Measurements from ENCODE around the gene FNDC3B. TPM values are rescaled to one million over a fixed set of nuclear protein-coding genes. Genes with fewer than 3 reads are reported as not detected.

Gene FNDC3B
- total and polyA plus RNA-seq, 5 donors from 2014 or later: 6.8 to 31.8 (median 11.7) TPM

DNA sequence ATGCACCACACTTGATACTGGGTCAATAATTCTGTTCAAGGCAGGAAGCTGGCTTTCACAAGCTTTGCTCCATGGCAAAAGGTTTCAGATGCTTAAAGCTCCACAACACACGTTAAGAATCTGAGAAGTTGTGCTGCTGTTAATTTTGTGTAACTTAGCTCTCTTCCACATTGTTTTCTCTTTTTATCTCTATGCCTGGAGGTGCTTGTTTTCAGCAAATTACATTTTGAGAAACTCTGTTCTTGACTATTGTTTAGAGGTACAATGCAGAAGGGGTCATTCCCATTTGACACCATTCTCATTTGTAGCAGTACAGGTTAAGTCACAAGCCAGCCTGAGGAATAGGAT lies 156.0 kb downstream of the FNDC3B start:
- no peaks in the 10 kb centered on the region for H3K27me3 Mint-ChIP-seq
- Histone ChIP-seq H3K4me1 (ENCODE audit: control insufficient read depth, insufficient read depth, low read length, poor library complexity, severe bottlenecking) (no peaks in the 10 kb centered on the region), H3K27ac (ENCODE audit: insufficient read depth, low read length, poor library complexity, severe bottlenecking) (no peak overlapping the region), H3K27me3 (ENCODE audit: control insufficient read depth, insufficient read depth, low read length) (no peaks in the 10 kb centered on the region), H3K4me3 (ENCODE audit: low read depth, low read length) (no peak overlapping the region), H3K36me3 (ENCODE audit: control insufficient read depth, insufficient read depth, low read length) (no peaks in the 10 kb centered on the region), H3K9me3 (ENCODE audit: control insufficient read depth in 2 of 2, low read length in 2 of 2) (no peaks in the 10 kb centered on the region)
- peaks cover 0 to 3% (median 0%) of the 10 kb centered on the region in 7 donors for H3K9me3 Mint-ChIP-seq
- H3K4me3 Mint-ChIP-seq: no peak overlapping the region
- peaks cover 21% of the 10 kb centered on the region for H3K36me3 Mint-ChIP-seq
- ATAC-seq (ENCODE audit: low read depth in 2 of 2) (no peak), DNase-seq (no peak)
- H3K4me1 Mint-ChIP-seq: peaks cover 10 to 32% (median 19%) of the 10 kb centered on the region in 4 donors
- H3K27ac Mint-ChIP-seq: peak overlapping the region in 1 of 3 donors; percentile 0

DNA sequence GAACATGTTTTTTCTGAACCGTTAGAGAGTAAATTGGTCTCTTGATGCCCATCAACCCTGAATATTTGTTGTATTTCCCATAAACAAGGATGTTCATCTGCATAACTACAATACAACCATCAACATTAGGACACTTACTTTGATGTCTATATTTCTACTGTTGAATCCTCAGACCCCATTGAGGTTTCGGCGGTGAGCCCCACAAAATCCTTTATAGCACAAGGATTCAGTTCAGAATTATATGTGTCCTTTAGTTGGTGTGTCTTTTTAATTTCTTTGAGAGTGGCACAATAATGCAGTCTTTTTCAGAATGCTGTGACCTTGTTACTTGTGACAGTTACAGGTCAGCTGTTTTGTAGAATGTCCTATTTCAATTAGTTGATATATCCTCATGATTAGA lies 158.0 kb downstream of the FNDC3B start:
- Histone ChIP-seq H3K4me3 (ENCODE audit: low read depth, low read length) (no peak overlapping the region), H3K27me3 (ENCODE audit: control insufficient read depth, insufficient read depth, low read length) (no peaks in the 10 kb centered on the region), H3K9me3 (ENCODE audit: control insufficient read depth in 2 of 2, low read length in 2 of 2) (no peaks in the 10 kb centered on the region), H3K4me1 (ENCODE audit: control insufficient read depth, insufficient read depth, low read length, poor library complexity, severe bottlenecking) (no peaks in the 10 kb centered on the region), H3K27ac (ENCODE audit: insufficient read depth, low read length, poor library complexity, severe bottlenecking) (no peak overlapping the region), H3K36me3 (ENCODE audit: control insufficient read depth, insufficient read depth, low read length) (no peaks in the 10 kb centered on the region)
- DNase-seq (no peak), ATAC-seq (ENCODE audit: low read depth in 2 of 2) (no peak)
- H3K4me3 Mint-ChIP-seq: no peak overlapping the region
- peaks cover 0 to 3% (median 0%) of the 10 kb centered on the region in 7 donors for H3K9me3 Mint-ChIP-seq
- H3K4me1 Mint-ChIP-seq: peaks cover 6 to 29% (median 19%) of the 10 kb centered on the region in 4 donors
- H3K27me3 Mint-ChIP-seq: no peaks in the 10 kb centered on the region
- H3K36me3 Mint-ChIP-seq: peaks cover 22% of the 10 kb centered on the region
- H3K27ac Mint-ChIP-seq: no peak overlapping the region

DNA sequence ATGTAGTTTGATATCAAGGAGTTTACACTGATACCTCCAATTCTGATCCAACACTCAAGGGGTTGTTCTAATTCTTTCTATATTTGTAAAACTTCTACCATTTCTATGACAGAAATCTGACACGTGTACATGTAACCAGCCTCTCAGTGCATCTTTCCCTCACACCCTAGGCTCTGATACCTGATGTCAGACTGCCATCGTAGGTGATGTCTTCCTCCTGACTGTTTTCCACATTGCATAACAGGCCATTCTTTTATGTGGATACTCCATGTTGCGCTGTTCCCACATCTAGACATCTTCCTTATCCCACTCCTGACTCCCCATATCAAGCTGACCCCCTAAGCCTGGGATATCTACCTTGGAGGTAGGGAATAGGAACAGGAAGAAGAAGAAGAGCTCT lies 159.1 kb downstream of the FNDC3B start:
- no peak overlapping the region for H3K27ac ChIP-seq (ENCODE audit: insufficient read depth, low read length, poor library complexity, severe bottlenecking)
- H3K27me3 ChIP-seq (ENCODE audit: control insufficient read depth, insufficient read depth, low read length): no peaks in the 10 kb centered on the region
- no peak overlapping the region for H3K4me3 Mint-ChIP-seq
- H3K4me1 Mint-ChIP-seq: peaks cover 4 to 26% (median 22%) of the 10 kb centered on the region in 4 donors
- ATAC-seq (ENCODE audit: low read depth in 2 of 2) (no peak), DNase-seq (no peak)
- no peaks in the 10 kb centered on the region for H3K36me3 ChIP-seq (ENCODE audit: control insufficient read depth, insufficient read depth, low read length)
- H3K27me3 Mint-ChIP-seq: peaks cover 4% of the 10 kb centered on the region
- no peak overlapping the region for H3K27ac Mint-ChIP-seq
- H3K9me3 Mint-ChIP-seq: peaks cover 0 to 7% (median 3%) of the 10 kb centered on the region in 7 donors
- no peaks in the 10 kb centered on the region for H3K9me3 ChIP-seq (ENCODE audit: control insufficient read depth in 2 of 2, low read length in 2 of 2)
- H3K4me3 ChIP-seq (ENCODE audit: low read depth, low read length): no peak overlapping the region
- H3K36me3 Mint-ChIP-seq: peaks cover 31% of the 10 kb centered on the region
- H3K4me1 ChIP-seq (ENCODE audit: control insufficient read depth, insufficient read depth, low read length, poor library complexity, severe bottlenecking): no peaks in the 10 kb centered on the region

DNA sequence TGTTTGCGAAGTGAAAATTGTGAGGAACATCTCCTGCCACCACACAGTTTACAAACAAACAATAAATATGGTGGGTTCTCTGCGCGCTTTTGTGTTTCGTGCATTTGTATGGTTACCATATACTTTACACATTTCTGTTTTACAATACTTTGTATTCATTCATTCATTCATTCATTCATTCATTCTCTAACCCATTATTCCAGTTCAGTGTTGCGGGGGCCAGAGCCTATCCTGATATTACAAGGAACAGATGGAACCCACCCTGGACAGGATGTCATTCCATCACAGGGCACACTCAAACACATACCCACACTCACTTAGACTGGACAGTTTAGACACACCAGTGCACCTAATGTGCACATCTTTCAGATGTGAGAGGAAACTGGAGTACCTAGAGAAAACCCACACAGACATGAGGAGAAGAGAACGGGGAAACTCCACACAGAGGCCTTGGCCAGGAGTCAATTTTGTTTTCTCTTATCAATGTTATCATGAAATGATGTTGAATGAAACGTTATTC lies 160.5 kb downstream of the FNDC3B start:
- peaks cover 0 to 19% (median 8%) of the 10 kb centered on the region in 7 donors for H3K9me3 Mint-ChIP-seq
- Histone ChIP-seq H3K9me3 (ENCODE audit: control insufficient read depth in 2 of 2, low read length in 2 of 2) (peaks cover 3 to 5% of the 10 kb centered on the region in 2 experiments), H3K27ac (ENCODE audit: insufficient read depth, low read length, poor library complexity, severe bottlenecking) (no peak overlapping the region), H3K4me3 (ENCODE audit: low read depth, low read length) (no peak overlapping the region), H3K4me1 (ENCODE audit: control insufficient read depth, insufficient read depth, low read length, poor library complexity, severe bottlenecking) (no peaks in the 10 kb centered on the region), H3K36me3 (ENCODE audit: control insufficient read depth, insufficient read depth, low read length) (no peaks in the 10 kb centered on the region), H3K27me3 (ENCODE audit: control insufficient read depth, insufficient read depth, low read length) (no peaks in the 10 kb centered on the region)
- H3K4me3 Mint-ChIP-seq: no peak overlapping the region
- peaks cover 0 to 19% (median 15%) of the 10 kb centered on the region in 4 donors for H3K4me1 Mint-ChIP-seq
- DNase-seq (no peak), ATAC-seq (ENCODE audit: low read depth in 2 of 2) (no peak)
- H3K27ac Mint-ChIP-seq: no peak overlapping the region
- peaks cover 4% of the 10 kb centered on the region for H3K27me3 Mint-ChIP-seq
- H3K36me3 Mint-ChIP-seq: peaks cover 41% of the 10 kb centered on the region

DNA sequence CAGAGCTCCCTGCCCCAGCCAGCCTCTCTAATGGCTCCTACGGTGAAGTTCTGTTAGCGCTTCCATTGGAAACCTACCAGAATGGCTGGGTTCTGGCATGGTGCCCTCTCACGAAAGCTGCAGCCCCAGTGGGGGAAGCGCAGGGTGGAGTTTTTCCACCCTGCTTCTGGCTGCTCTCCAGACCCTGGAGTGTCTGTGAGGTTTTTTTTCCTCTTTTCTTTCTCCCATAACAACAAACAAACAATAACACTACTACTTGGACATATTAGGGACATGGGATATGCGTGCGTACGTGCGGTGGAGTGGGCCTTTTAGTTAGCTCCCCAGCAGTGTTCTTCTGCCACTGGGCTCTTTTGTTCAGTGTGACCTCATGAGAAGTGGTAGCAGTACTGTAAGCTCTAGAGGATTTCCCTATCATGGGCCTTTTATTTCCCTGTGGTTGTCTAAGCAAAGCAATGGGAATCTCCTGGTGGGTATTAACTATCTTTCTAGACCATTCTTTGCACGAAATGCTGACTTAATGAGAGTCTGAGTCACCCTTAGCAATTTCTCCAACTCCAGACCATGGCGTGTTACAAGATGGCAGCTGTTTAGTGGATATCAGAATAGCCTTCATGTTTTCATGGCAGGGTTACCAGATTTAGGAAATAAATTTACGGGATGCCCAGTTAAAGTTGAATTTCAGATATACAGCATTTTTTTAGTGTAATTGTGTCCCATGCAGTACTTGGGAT lies 161.9 kb downstream of the FNDC3B start:
- Mint-ChIP-seq H3K36me3 (peaks cover 48% of the 10 kb centered on the region), H3K4me1 (peaks cover 0 to 15% (median 9%) of the 10 kb centered on the region in 4 donors), H3K4me3 (no peak overlapping the region), H3K27ac (no peak overlapping the region), H3K27me3 (peaks cover 4% of the 10 kb centered on the region), H3K9me3 (peaks cover 1 to 28% (median 17%) of the 10 kb centered on the region in 7 donors)
- DNase-seq (no peak), ATAC-seq (ENCODE audit: low read depth in 2 of 2) (no peak)
- H3K4me3 ChIP-seq (ENCODE audit: low read depth, low read length): no peak overlapping the region
- no peaks in the 10 kb centered on the region for H3K4me1 ChIP-seq (ENCODE audit: control insufficient read depth, insufficient read depth, low read length, poor library complexity, severe bottlenecking)
- H3K27me3 ChIP-seq (ENCODE audit: control insufficient read depth, insufficient read depth, low read length): no peaks in the 10 kb centered on the region
- H3K36me3 ChIP-seq (ENCODE audit: control insufficient read depth, insufficient read depth, low read length): no peaks in the 10 kb centered on the region
- H3K9me3 ChIP-seq (ENCODE audit: control insufficient read depth in 2 of 2, low read length in 2 of 2): peaks cover 13 to 19% of the 10 kb centered on the region in 2 experiments
- H3K27ac ChIP-seq (ENCODE audit: insufficient read depth, low read length, poor library complexity, severe bottlenecking): no peak overlapping the region

DNA sequence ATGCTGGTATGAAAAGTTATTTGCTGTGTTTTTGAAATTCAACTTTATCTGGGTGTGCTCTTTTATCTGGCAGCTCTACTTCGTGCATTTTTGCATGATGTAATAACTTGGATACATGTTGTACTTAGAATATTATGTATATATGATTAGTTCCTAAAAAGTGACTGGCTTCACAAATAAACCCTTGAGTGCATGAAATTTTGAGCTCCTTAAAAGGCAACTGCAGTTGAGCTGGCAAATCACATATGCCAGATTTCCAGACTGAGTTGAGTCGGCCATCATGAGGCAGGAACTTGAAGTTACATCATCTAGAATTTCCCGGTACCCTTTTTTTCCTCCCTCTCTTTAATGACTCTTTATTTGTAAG lies 162.5 kb downstream of the FNDC3B start:
- Mint-ChIP-seq H3K9me3 (peaks cover 1 to 31% (median 18%) of the 10 kb centered on the region in 7 donors), H3K27me3 (peaks cover 4% of the 10 kb centered on the region), H3K4me1 (peaks cover 0 to 15% (median 9%) of the 10 kb centered on the region in 4 donors), H3K36me3 (peaks cover 51% of the 10 kb centered on the region), H3K27ac (no peak overlapping the region), H3K4me3 (no peak overlapping the region)
- ATAC-seq (ENCODE audit: low read depth in 2 of 2) (no peak), DNase-seq (no peak)
- Histone ChIP-seq H3K4me1 (ENCODE audit: control insufficient read depth, insufficient read depth, low read length, poor library complexity, severe bottlenecking) (no peaks in the 10 kb centered on the region), H3K27me3 (ENCODE audit: control insufficient read depth, insufficient read depth, low read length) (no peaks in the 10 kb centered on the region), H3K27ac (ENCODE audit: insufficient read depth, low read length, poor library complexity, severe bottlenecking) (no peak overlapping the region), H3K9me3 (ENCODE audit: control insufficient read depth in 2 of 2, low read length in 2 of 2) (peaks cover 13 to 19% of the 10 kb centered on the region in 2 experiments), H3K36me3 (ENCODE audit: control insufficient read depth, insufficient read depth, low read length) (no peaks in the 10 kb centered on the region), H3K4me3 (ENCODE audit: low read depth, low read length) (no peak overlapping the region)

DNA sequence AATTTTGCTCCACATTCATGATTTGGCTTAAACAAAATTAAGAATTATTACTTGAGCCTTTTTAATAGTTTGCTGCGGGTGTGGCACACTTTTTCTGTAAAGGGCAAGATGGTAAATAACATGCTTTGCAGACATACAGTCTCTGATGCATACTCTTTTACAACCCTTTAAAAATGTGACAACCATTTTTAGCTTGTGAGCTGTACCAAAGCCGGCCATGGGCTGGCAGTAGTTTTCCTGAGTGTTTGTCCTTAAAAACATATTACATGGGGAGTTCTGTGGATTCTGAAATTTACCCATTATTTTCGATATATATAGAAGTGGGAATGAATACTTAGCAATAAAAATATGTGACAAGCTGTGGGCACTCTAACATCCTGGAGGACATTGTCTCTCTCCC lies 163.4 kb downstream of the FNDC3B start:
- H3K4me1 Mint-ChIP-seq: peaks cover 0 to 12% (median 6%) of the 10 kb centered on the region in 4 donors
- Histone ChIP-seq H3K4me1 (ENCODE audit: control insufficient read depth, insufficient read depth, low read length, poor library complexity, severe bottlenecking) (no peaks in the 10 kb centered on the region), H3K27me3 (ENCODE audit: control insufficient read depth, insufficient read depth, low read length) (no peaks in the 10 kb centered on the region), H3K27ac (ENCODE audit: insufficient read depth, low read length, poor library complexity, severe bottlenecking) (no peak overlapping the region), H3K9me3 (ENCODE audit: control insufficient read depth in 2 of 2, low read length in 2 of 2) (peaks cover 13 to 19% of the 10 kb centered on the region in 2 experiments), H3K36me3 (ENCODE audit: control insufficient read depth, insufficient read depth, low read length) (no peaks in the 10 kb centered on the region), H3K4me3 (ENCODE audit: low read depth, low read length) (no peak overlapping the region)
- DNase-seq (no peak), ATAC-seq (ENCODE audit: low read depth in 2 of 2) (no peak)
- H3K9me3 Mint-ChIP-seq: peaks cover 1 to 33% (median 18%) of the 10 kb centered on the region in 7 donors
- peaks cover 53% of the 10 kb centered on the region for H3K36me3 Mint-ChIP-seq
- H3K27ac Mint-ChIP-seq: no peak overlapping the region
- no peak overlapping the region for H3K4me3 Mint-ChIP-seq
- H3K27me3 Mint-ChIP-seq: peaks cover 4% of the 10 kb centered on the region
